NOMO-1 (cell line): Measurements from ENCODE around the gene HPSE2.
A peak's percentile ranks its signal among the peaks of the same experiment; 100 is the strongest.

Experiments
- DNase-seq, 2 experiments: peaks; one replicate each; lab custom pipeline; 2025; ENCODE audit not compliant: unreplicated experiment in 2 of 2; lab: John Stamatoyannopoulos, UW

Gene HPSE2

DNA sequence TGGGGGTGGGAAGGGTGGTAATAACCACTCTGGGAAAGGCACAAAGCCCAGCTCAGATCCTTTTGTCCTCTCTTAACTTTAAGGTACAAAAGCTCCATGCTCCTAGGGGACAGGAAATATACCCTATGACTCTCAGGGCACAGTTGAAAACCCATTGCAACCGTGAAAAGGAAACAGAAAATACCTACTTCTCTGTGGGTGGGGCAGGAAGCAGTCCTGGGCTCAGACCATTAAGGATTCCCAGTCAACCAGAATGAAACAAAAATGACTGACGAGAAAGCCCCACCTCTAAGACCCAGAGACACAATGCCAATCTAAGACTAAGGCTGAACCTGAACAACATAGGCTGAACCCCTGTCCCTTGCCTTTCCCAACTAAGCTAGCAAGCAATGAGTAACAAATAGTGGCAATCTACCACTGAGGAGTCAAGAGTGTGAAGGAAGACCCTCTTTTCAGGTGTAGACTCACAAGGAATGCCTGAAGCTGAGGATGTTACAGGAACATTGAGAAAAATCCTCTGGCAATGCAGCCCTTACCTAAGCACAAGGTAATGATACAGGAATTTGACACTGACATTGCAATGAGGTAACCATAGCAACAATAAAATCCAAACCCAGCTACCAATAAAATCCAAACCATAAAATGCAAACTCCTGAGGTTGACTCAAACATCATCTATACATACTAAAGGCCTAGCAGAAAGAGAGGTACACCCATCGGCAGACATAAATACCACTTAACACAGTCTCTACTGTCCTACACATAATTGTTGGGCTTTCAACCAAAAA lies 380.1 kb downstream of the HPSE2 start:
- DNase-seq = no peak

DNA sequence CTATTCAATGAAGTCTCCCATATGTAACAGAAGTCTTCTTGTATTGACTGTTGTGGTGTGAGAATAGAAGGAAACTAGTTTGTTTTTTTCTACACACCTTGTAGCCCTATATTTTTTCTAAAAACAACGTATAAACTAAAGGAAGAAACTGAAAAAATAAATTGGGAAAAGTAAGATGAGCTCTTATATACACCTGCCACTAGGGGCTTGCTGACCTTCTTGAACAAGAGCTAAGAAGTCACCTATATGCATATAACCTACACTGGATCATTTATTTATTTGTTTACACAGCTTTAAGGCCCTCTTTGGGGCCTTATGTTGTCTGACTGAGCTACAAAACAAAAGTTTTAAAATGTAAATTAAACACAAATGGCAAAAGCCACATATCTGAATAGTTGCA lies 383.0 kb downstream of the HPSE2 start:
- no peak for DNase-seq

DNA sequence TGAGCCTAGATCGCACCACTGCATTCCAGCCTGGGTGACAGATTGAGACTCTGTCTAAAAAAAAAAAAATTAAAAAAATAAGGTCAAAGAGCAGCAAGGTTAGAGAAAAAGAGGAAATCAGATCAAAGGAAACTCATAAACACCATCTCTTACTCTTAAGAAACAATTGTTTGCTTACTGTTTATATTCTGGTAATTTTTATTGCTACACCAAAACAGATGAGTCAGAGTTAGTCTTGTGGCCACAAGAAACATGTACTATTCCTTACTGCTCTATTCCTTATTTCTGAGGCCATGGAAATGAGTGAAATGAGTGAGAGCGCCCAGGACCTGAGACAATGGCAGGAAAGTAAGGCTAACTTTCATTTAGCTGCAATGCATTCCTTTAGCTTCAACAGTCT lies 387.3 kb downstream of the HPSE2 start:
- peak in 1 of 2 experiments; percentile 8 for DNase-seq

DNA sequence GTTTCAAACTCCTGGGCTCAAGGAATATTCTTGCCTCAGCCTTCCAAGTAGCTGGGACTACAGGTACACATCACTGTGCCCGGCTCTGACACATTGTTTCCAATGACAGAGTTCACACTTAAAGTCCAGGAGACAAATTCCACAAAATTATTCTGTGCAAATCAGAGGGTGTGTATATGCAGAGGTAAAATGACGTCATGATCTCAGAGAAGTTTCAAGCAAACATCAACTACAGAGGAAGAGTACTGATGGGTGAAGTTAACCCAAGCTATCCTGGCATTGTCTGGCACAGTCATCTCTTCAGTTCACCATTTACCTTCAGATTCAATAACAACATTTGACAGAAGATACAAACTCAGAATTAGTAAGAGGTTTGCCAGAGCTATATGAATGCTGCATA lies 388.9 kb downstream of the HPSE2 start:
- no peak for DNase-seq

DNA sequence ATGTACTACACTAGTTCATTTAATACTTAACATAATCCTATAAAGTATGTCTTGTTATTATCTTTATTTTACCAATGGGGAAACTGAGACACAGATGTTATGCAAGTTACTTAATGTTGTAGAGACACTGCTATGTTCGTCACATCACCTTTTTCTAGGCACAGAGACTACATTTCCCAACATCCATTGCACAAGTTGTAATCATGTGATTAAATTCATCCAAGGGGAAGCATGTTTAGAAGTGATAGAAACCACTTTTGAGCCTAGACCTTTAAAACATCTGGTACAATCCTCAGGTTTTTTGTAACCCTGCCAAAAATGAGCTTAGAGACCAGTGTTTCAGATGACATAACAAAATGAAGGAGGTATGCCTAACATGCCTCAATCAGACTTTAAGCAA lies 402.1 kb downstream of the HPSE2 start:
- DNase-seq = no peak

DNA sequence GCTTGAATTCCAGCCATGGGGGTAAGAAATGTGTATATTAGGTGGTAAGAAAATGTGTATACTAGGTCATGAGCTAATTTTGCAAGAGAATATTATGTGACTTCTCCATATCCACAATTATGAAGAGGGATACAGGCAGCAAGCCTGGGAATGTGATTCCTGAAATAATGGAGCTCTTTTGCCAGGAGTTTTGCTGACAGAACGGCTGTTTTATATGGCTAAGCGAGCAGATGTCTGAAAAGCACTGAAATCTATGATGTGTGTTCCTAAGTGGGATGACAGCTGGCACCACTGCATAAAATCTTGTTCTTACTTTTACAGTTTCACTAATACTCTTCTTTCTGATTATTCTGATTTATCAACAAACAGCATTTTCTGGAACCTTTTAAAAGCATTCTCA lies 402.9 kb downstream of the HPSE2 start:
- no peak for DNase-seq

DNA sequence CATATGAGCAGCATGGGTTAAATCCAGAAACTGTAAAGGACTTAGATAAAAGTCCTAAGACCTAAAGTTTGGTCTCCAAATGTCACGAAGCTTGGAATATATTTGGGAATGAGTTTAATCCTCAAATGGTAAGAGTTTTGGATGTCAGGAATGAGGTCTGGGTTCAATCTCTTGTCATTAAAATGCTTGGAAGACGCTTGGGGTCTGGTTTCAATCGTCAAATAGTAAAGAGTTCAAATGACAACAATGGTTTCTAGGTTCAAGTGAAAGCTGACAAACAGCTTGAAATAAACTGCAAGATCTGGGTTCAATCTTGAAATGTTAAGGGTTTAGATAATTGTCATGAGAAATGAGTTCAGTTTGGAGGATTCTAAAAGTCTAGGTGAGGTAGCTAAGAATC lies 403.5 kb downstream of the HPSE2 start:
- DNase-seq = no peak

DNA sequence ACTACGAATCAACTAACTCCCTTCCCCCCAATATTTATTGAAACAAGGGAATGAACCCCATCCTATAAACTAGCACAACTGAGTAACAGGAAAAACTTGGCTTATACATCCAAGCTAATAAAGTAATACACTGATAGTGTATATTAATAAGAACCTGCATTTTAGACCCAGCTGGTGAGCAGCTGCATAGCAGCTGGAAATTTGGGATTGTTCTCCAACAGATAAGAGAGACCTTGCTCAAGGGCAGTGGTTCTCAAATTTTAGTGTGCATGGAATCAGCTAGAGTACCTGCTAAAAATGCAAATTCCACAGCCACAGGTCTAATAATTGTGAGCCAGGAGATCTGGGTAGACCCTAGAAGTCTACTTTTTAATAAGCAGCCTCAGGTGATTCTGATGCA lies 404.3 kb downstream of the HPSE2 start:
- DNase-seq = no peak

DNA sequence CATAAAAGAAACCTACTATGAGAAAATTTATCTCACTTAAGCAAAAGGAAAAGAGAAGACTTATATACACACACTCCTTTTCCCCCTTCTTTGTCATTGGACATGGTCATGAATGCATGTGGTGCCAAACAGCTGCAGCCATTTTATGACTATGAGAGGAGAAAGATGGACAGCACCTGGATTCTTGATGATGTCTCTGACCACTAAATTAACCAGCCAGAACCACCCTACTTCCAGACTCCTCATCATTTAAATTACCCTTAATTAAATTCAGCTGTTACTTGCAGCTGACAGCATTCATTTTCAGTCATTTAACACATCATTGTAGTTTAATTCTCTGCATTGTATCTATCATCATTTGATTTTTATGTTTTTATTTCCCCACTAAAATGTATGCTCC lies 409.9 kb downstream of the HPSE2 start:
- DNase-seq = no peak

DNA sequence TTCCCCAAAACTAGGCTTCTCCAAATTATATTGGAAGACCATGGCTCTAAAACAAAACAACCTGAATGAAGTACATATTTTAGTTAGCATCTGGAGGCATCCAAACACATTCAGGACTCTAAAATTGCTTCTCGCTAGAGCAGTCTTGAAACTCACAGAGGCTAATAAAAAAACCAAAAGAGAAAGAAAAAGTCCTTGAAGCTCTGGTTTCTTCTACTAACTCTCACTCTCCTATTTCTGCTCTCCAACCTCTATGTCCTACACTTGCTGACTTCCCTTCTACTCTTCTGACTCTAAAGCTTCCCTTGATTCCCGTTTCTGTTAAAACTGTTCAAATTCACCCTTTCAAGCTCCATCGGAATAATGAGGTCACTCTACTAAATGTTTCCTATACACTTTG lies 418.3 kb downstream of the HPSE2 start:
- DNase-seq = no peak

DNA sequence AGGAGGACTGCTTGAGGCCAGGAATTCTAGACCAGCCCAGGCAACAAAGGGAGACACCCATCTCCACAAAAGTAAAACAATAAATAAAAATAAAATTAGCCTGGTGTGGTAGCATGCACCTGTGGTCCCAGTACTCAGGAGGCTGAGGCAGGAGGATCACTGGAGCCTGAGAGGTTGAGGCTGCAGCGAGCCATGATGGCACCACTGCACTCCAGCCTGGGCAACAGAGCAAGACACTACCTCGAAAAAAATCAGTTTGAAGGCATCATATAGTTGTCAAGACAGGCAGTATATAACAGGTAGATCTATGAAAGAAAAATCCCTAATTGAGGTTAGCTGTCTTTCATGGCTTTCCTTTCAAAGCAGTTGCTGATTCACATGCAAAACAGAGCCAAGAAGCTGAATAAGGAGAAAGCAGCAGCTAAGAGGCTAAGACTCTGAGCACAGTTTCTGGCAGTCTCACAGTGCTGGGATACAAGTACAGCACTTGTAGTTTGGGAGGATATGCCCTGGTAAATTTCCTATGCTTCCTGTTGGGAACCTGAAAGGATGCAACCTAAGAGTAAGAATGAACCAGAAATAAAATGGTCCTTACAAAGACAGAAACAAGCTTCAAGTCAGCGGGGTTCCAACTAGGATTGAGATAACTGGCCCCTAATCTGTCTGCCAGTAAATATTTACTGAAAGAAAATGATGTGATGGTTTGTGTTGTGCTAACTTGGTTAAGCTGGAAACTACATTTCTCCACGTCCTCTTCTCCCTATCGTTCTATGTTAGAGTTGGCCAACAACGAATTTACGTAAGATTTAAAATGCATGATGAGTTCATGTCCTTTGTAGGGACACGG lies 420.4 kb downstream of the HPSE2 start:
- no peak for DNase-seq

DNA sequence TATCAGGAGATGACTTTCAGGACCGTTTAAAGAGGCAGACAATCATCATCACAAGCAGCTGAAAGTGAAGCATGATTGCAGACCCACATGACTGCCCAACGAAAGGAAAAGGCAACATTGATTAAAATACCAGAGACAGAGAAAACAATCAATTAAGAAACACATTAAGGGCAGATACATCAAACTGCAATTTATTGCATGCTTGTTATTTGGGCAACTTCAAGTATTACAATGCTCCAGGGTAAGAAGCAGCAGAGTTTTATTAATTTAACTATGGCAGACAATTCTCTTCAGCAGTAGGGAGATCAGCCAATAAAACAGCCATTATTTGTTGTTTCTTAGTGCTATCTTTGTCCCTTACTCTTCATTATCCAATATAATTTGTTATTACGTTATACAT lies 421.2 kb downstream of the HPSE2 start:
- DNase-seq = no peak

DNA sequence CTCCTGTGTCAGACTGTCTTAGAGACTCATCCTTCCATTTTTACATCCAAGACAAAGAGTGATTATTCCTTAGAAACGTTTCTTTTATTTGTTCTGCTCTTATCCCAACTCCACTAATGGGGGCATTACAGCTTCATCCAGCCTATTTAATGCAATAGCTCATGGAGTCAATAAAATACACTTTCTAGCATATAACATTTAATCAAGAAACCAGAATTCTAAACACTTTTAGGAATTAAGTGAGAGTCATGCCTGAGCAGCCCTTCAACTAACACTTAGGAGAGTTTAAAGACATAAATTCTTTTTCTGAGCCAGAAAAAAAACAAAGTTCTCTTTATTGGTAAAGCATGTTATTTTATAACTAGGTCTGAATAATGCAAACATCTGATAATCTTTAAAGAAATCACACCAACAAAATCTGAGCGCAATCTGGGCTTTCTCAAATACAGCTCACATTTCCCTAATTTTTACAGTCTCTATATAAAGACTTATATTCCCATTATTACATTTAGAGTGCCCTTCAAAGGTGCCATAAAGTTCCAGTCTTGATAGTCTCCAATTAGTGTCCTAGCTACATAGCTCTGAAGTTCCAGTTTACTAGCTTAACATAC lies 427.3 kb downstream of the HPSE2 start:
- no peak for DNase-seq

DNA sequence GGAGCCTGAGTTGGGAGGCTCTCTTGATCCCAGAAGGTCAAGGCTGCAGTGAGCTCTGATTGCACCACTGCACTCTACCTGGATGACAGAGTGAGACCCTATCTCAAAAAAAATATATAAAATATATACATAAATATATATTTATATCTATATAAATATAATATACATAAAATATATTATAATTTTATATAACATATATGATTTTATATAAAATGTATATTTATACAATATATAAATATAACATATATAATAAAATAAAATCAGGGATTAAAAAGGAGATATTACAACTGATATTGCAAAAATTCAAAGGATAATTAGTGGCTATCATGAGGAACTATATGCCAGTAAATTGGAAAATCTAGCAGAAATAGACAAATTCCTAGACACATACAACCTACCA lies 435.4 kb downstream of the HPSE2 start:
- DNase-seq = no peak

DNA sequence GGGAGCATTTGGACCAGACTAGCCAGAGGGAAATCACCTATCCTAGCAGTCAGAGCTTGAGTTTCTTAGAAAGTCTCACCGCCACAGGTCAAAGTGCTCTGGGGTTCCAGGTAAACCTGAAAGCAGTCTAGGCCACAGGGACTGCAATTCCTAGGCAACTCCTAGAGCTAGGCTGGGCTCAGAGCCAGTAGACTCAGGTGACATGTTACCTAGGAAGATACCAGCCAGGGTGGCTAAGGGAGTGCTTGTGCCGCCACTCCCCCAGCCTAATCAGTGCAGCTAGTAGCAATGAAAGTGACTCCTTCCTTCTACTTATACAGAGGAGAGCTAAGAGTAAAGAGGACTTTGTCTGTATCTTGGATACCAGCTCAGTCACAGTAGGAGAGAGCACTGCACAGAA lies 440.2 kb downstream of the HPSE2 start:
- no peak for DNase-seq

DNA sequence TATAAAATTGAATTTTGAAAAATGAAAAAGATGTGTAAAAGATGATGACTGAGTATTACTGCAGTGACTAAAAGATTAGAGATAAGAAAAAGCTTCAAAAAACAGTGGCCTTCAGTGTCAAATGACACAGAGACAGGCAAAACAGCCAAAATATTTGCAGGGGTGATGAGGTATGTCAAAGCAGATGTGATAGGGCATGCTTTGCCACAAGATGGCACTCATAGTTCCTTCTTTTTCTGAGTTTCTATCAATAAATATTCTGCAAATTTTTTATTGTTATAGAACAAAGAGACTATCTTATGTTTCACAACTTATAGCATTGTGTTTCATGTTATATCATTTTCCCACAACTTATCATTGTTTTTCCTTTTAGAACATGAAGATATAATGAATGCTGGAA lies 444.8 kb downstream of the HPSE2 start:
- DNase-seq = no peak

DNA sequence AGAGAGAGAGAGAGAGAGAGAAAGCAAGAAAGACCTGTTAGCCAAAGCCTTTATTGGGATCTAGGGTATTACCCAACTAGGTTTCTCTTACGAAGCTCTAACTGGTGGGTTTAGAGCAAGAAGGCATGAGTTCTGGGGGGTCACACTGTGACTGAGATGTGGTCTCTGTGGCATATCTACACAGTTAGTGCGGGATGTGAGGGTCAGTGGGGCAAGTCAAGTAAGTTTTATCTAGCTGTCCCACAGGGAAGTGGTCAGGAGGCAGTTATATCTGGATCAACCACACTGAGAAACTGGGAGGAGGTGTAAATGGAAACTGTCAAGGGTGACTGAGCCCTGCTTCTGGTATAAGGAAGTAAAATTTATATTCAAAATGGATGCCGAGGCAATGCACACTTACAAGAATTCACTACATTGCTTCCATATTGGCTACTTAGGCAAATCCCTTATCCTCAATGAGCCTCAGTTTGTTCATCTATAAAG lies 457.3 kb downstream of the HPSE2 start:
- no peak for DNase-seq

DNA sequence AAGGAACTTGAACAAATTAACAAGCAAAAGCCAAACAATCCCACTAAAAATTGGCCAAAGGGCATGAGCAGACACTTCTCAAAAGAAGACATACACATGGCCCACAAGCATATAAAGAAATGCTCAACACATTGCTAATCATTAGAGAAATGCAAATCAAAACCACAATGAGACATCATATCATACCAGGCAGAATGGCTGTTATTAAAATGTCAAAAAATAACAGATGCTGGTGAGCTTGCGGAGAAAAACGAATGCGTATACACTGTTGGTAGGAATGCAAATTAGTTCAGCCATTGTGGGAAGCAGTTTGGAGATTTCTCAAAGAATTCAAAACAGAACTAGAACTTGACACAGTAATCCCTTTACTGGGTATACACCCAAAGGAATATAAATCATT lies 477.2 kb downstream of the HPSE2 start:
- no peak for DNase-seq

DNA sequence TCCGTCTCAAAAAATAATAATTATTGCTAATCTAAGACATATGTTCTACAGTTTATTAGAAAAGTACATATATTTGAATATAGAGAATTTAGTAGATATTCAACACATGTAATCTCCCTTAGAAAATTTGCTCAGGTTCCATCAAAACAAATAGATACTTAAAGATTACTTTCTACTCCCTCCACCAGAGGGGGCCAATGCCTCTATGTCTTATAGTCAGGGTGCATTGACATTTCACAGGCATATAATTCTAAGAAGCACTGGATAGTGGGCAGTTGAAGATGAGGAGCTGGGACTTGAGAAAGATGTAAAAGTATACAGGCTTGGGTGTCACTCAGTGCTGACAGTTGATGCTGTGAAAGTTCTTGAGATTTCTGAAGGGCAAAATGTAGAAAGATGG lies 487.4 kb downstream of the HPSE2 start:
- no peak for DNase-seq

DNA sequence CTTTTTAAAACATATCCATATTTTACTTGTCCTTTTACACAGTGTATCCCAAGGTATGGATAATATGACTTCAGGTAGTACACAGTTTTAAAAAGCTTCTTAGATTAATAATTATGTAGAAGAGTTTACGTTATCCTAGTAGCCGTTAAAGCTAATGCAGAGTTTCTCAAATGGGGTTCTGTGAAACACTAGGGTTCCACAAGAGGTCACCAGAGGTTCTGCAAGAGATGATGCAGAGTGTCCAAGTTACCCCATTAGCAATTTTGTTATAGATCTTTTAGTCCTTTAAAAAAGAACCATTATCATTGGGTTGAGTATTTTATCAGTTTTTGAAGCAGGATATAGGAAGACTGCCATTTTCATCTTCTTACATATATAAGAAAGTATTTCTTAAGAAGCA lies 490.0 kb downstream of the HPSE2 start:
- DNase-seq = no peak

DNA sequence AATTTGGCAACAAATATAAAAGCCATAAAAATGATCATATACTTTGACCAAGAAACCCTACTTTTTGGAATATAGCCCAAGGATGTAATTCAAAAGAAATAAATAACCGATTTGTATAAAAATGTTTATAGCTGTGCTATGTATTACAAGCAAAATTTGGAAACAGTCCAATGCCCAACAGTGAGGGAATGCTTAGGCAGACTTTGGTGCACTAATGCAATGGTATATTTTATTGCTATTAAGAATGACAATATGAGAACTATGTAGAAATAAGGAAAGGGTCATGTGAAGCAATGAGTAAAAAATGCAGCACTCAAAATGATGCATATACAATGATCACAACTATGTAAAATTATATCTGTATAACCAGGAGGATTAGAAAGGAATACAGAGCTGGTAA lies 515.1 kb downstream of the HPSE2 start:
- DNase-seq = no peak

DNA sequence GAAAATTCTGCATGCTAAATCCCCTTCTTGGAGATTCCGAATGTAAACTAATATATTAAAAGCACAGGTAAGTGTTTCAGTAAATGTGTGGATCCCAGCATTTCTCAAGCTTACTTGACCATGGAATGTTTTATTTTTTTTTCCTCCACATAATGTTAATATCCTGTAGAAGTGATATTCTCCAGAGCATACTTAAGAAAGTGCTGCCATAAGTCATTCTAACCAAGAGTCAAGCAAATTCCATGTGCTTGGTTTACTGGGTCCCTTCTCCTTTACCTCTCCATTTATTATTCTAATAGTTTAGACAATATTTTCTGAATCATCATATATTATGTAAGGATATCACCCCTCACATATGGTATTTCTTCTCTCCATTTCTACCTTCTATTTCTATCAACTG lies 522.1 kb downstream of the HPSE2 start:
- no peak for DNase-seq
